ENCODE data around the gene ORC4.
A peak's percentile ranks its signal among the peaks of the same experiment; 100 is the strongest.

Gene ORC4

DNA sequence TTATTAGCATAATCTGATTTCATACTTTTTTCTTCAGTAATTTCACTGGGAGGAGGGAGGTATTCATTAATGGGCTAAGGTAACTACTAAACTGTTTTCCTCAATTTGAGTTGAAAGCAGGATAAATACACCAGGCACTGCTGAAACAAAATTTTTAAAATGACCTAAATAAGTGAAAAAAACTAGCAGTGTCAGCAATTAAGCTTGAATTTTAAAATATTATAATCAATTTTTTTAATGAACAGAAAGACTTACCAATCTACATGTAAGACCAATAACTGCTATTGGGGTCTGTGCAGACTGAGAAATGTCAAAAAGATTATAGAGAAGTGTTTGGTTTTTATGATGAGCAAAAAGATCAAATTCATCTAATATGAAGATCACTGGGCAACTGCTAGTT is 68.4 kb downstream of the ORC4 start:
- in situ Hi-C loops (cut with MboI; ENCODE audit: low sequenced_read_pairs, unreplicated experiment) = no loop called here
- TF ChIP-seq, protein P1, sequence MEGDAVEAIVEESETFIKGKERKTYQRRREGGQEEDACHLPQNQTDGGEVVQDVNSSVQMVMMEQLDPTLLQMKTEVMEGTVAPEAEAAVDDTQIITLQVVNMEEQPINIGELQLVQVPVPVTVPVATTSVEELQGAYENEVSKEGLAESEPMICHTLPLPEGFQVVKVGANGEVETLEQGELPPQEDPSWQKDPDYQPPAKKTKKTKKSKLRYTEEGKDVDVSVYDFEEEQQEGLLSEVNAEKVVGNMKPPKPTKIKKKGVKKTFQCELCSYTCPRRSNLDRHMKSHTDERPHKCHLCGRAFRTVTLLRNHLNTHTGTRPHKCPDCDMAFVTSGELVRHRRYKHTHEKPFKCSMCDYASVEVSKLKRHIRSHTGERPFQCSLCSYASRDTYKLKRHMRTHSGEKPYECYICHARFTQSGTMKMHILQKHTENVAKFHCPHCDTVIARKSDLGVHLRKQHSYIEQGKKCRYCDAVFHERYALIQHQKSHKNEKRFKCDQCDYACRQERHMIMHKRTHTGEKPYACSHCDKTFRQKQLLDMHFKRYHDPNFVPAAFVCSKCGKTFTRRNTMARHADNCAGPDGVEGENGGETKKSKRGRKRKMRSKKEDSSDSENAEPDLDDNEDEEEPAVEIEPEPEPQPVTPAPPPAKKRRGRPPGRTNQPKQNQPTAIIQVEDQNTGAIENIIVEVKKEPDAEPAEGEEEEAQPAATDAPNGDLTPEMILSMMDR (IDR thresholded peaks at IDR 0.05; ENCODE audit: borderline replicate concordance, control extremely low read depth, extremely low read depth, insufficient read depth, missing control alignments) = no peak
- DNase-seq (ENCODE audit: low spot score) = no peak

DNA sequence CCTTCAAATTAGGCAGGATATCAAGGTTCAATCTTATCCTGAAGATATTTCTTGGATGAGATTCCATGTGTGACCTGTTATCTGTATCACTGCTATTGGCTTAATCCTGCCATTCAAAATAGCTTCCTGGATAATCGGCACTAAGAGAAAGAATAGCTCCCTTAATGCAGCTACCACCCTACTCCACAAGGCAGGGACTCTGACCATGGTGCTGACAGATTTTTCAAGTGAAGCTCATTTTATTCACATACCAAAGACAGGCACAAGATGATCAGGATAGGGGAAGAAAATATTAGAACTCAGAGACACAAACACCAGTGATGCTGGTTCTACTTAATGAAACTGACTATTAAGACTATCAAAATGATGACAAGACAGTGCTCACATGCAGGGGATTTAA is 74.9 kb downstream of the ORC4 start:
- DNase-seq (ENCODE audit: low spot score) = no peak

DNA sequence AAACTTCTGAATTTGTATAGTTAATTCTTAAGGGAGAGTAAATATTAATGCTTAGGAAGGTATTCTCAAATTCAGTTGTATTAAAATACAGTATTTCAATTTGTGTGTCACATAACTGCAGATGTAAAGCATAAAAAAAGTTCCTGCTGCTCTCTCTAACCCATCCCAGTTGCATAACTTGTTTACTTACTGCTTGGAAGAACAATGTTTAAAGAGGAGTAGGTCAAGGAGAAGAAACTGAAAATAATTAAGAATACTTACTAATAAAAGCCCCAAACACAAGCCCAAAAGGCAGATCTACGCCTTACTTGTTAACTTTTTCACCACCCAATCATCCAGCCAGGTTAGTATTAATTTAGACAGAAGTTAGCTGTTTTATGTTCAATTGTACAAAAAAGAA is 81.2 kb downstream of the ORC4 start:
- no peak for DNase-seq (ENCODE audit: low spot score)
- in situ Hi-C loops (cut with MboI; ENCODE audit: low sequenced_read_pairs, unreplicated experiment) = no loop called here
- TF ChIP-seq, protein P1 (IDR thresholded peaks at IDR 0.05; ENCODE audit: borderline replicate concordance, control extremely low read depth, extremely low read depth, insufficient read depth, missing control alignments) = no peak

More for the DNA sequence above, 74.9 kb downstream of the ORC4 start:
- in situ Hi-C loops (cut with MboI; ENCODE audit: low sequenced_read_pairs, unreplicated experiment) = no loop called here
- TF ChIP-seq, protein P1 (IDR thresholded peaks at IDR 0.05; ENCODE audit: borderline replicate concordance, control extremely low read depth, extremely low read depth, insufficient read depth, missing control alignments) = no peak

DNA sequence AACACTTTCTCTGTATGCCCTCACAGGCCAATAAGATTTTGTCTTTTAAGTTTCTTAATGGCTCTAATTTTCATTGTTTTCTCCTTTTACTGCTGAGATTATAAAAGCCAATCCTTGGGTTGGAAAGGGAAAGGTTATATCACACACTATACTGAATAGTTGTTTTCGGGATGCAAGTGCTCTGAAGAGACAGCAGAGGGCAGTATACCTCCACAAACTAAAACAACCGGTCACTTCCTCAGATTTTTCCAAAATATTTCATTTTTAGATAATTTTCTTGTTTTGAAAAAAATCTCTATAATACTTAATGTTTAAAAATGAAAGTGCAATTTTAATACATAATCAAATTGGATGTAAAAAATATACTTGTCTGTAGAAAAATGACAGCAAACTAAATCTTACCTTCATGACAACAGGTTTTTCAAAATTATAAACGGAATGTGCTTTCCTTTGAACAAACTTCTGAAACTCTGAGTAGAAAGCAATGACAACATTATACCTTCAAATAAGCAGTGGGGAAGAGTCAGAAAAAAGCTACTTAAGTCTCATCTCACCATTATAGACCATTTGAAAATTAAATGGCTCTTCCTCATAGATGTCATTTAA is 82.7 kb downstream of the ORC4 start:
- in situ Hi-C loops (cut with MboI; ENCODE audit: low sequenced_read_pairs, unreplicated experiment) = no loop called here
- no peak for DNase-seq (ENCODE audit: low spot score)
- TF ChIP-seq, protein P1 (IDR thresholded peaks at IDR 0.05; ENCODE audit: borderline replicate concordance, control extremely low read depth, extremely low read depth, insufficient read depth, missing control alignments) = peak; percentile 69

DNA sequence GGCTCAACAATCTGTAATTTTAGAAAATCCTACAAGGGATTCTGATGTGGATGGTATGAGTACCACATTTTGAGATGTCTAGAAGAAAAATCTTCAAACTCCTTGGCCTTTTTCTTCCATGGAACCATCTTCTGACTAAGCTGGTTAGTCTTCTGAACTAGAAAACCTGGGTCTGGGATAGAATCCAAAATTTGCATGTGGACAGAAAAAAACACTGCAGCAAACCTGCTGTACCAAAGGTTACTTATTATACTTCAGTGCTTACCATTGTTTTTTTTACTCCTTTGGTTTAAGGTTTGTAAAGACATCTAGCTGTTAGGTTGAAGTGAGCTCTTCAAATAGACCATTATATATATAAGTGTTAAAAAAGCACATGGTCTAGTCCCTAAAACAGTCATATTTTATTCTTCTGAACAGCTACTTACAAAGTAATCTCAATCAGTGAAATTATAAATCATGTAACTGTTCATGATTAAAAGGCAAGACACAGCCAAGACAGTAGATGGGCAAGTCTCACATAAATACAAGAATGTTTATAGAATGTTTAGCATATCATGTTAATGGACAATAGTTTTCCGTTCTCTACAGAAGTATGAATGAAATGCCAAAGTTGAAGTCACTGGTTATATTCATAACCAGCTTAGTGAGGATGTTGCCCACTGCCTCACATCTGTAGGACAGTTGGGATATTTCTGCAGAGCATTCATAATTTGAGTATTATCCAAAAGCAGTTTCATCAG is 85.5 kb downstream of the ORC4 start:
- TF ChIP-seq, protein P1 (IDR thresholded peaks at IDR 0.05; ENCODE audit: borderline replicate concordance, control extremely low read depth, extremely low read depth, insufficient read depth, missing control alignments) = no peak
- no peak for DNase-seq (ENCODE audit: low spot score)
- in situ Hi-C loops (cut with MboI; ENCODE audit: low sequenced_read_pairs, unreplicated experiment) = no loop called here

DNA sequence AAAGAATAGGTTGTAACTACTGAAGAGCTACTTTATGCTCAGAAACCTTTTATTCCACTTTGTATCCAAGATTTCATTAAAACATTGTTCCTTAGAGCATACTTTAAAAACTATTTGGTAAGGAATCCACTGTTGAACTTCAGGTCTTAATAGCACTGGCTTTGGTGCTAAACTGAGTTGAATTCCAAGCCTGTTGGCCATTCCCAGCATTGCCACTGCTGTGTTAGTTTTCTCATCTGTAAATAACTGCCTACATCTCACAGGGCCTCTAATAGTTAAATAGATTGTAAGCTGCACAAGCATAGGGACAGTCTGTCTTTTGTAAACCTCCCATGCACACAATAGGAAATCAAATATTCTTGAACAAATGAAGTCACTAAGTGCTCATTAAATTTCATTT is 86.6 kb downstream of the ORC4 start:
- in situ Hi-C loops (cut with MboI; ENCODE audit: low sequenced_read_pairs, unreplicated experiment) = no loop called here
- DNase-seq (ENCODE audit: low spot score) = no peak
- TF ChIP-seq, protein P1 (IDR thresholded peaks at IDR 0.05; ENCODE audit: borderline replicate concordance, control extremely low read depth, extremely low read depth, insufficient read depth, missing control alignments) = no peak
